Vagina (tissue), 2 donors: ENCODE results near the gene ZNF324. TPM values are rescaled to one million over a fixed set of nuclear protein-coding genes. Genes with fewer than 3 reads are reported as not detected.
"Not testable (repeated sequence)": the region's sequence is repeated elsewhere in the genome, so short reads cannot be mapped to it uniquely, and the experiment has no call there.

Experiments
- DNase-seq, 2 donors: peaks; one replicate each; pipeline ENCODE4 v3.0.0-alpha.2; 2017; ENCODE audit errors: extremely low spot score in 2 of 2
- H3K27ac ChIP-seq: fragments of 200-600 bp; sonication (generic); one replicate; pipeline ENCODE4 v1.5.1; 2019
- H3K27me3 ChIP-seq: fragments of 200-600 bp; sonication (generic); one replicate; pipeline ENCODE4 v1.5.1; 2019
- H3K36me3 ChIP-seq, 2 donors: fragments of 200-600 bp; sonication (generic); one replicate each; pipeline ENCODE4 v1.5.1; 2017 to 2019
- H3K4me1 ChIP-seq: fragments of 200-600 bp; sonication (generic); one replicate; pipeline ENCODE4 v1.5.1; 2019
- H3K4me3 ChIP-seq, 2 donors: fragments of 200-600 bp; sonication (generic); 1 replicate in 1 of 2; 2 replicates in 1 of 2; pipeline ENCODE4 v1.5.1; 2016 to 2019
- H3K9me3 ChIP-seq: fragments of 200-600 bp; sonication (generic); one replicate; pipeline ENCODE4 v1.5.1; 2019
- POLR2A ChIP-seq, 2 donors: fragments of 450-650 bp; IDR thresholded peaks; one replicate each; pipeline ENCODE4 v1.6.1; 2017; ENCODE audit warnings: antibody characterized with exemption in 2 of 2, mild to moderate bottlenecking in 2 of 2, moderate library complexity in 2 of 2
- POLR2AphosphoS5 ChIP-seq, 2 donors: sonication (generic); formaldehyde crosslinking; IDR thresholded peaks; one replicate each; pipeline ENCODE4 v1.9.0; 2017; ENCODE audit warnings: antibody characterized with exemption in 2 of 2, mild to moderate bottlenecking in 2 of 2, low read depth in 1 of 2; ENCODE audit not compliant: insufficient read depth in 1 of 2
- intact Hi-C: fragments of 100-400 bp; cut with DNase I; formaldehyde crosslinking; loops from one replicate; pipeline ENCODE4 v1.15.1; 2023
- total RNA-seq: library from RNA; depleted of rRNA; stranded (reverse); fragments of >200 nt; gene quantifications from one replicate; pipeline ENCODE4 v1.2.3, GENCODE V29; 2016
- TF ChIP-seq, protein P1 (sequence below), 3 experiments: fragments of 450-650 bp in 2 of 3; fragments of 200-600 bp in 1 of 3; sonication (generic) in 1 of 3; IDR thresholded peaks; one replicate each; pipeline ENCODE4 v1.5.1; 2017 to 2019; ENCODE audit warnings: antibody characterized with exemption in 3 of 3, mild to moderate bottlenecking in 2 of 3, moderate library complexity in 2 of 3

The ZNF324 gene
- total RNA-seq, 1 donor from 2014 or later: 17.2 TPM

DNA sequence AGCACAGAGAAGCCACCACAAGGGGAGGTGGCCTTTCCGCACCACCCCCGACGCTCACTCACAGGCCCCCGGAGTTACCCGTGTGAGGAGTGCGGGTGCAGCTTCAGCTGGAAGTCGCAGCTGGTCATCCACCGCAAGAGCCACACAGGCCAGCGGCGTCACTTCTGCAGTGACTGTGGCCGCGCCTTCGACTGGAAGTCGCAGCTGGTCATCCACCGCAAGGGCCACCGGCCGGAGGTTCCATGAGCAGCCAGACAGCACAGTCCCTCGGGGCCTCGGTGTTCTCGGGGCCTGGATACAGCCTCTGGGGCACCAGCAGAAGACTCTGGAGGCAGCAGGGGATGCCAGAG is 13.6 kb downstream of the ZNF324 start:
- H3K4me3 ChIP-seq: no peak overlapping the region

DNA sequence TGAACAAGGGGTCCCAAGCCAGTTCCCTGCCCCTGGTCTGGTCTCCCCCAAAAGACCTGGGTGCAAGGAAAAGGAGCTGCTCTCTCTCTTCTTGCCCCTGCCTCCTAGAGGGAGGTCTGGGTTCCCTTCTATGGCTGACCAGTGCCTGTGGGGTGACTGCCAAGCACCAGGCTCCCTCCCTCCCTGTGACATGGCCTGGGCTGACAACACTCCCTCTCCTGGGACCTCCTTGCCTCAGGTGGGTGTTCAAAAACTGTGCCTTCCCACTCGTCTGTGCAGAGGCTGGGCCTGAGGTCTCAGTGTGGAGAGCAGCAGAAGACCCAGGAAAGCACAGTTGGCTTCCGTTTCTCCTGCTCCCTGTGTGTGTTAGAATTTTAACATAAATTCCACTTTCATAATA is 14.0 kb downstream of the ZNF324 start:
- Histone ChIP-seq H3K27me3 (no peaks in the 10 kb centered on the region), H3K4me1 (peaks cover 11% of the 10 kb centered on the region), H3K36me3 (no peaks in the 10 kb centered on the region), H3K9me3 (no peaks in the 10 kb centered on the region), H3K4me3 (no peak overlapping the region), H3K27ac (no peak overlapping the region)
- intact Hi-C loops: no loop called here
- no peak for DNase-seq
- TF ChIP-seq, protein P1, sequence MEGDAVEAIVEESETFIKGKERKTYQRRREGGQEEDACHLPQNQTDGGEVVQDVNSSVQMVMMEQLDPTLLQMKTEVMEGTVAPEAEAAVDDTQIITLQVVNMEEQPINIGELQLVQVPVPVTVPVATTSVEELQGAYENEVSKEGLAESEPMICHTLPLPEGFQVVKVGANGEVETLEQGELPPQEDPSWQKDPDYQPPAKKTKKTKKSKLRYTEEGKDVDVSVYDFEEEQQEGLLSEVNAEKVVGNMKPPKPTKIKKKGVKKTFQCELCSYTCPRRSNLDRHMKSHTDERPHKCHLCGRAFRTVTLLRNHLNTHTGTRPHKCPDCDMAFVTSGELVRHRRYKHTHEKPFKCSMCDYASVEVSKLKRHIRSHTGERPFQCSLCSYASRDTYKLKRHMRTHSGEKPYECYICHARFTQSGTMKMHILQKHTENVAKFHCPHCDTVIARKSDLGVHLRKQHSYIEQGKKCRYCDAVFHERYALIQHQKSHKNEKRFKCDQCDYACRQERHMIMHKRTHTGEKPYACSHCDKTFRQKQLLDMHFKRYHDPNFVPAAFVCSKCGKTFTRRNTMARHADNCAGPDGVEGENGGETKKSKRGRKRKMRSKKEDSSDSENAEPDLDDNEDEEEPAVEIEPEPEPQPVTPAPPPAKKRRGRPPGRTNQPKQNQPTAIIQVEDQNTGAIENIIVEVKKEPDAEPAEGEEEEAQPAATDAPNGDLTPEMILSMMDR (IDR thresholded peaks at IDR 0.05): no peak

More for the DNA sequence above, 13.6 kb downstream of the ZNF324 start:
- no peak for TF ChIP-seq POLR2A (IDR thresholded peaks at IDR 0.05)
- H3K9me3 ChIP-seq: no peaks in the 10 kb centered on the region
- H3K27me3 ChIP-seq: no peaks in the 10 kb centered on the region
- no peak overlapping the region for H3K27ac ChIP-seq
- no peak for DNase-seq
- intact Hi-C loops: no loop called here
- peaks cover 12% of the 10 kb centered on the region for H3K4me1 ChIP-seq
- H3K36me3 ChIP-seq: no peaks in the 10 kb centered on the region

DNA sequence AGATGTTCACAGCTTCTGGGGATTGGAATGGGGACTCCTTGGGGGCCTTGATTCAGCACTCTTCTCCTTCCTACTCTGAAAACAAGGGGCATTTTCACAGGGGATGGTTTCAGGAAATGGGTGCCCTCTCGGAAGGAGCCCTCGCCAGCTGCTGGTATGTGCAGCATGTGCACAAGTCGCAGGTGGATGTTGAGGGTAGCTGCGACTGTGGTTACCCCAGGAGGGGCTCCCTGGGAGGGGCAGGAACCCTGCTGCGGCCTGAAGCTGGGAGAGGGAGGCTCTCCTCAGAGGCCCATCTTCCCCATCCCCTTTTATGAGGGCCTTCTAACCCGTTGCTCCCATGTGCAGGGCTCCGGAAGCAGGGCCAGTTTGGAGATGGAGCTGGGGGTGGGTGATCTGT is 15.5 kb downstream of the ZNF324 start:
- TF ChIP-seq, protein P1 (IDR thresholded peaks at IDR 0.05): no peak
- TF ChIP-seq POLR2AphosphoS5 (IDR thresholded peaks at IDR 0.05; ENCODE audit: insufficient read depth in 1 of 2, low read depth in 1 of 2): no peak
- no peak for TF ChIP-seq POLR2A (IDR thresholded peaks at IDR 0.05)
- Histone ChIP-seq H3K4me1 (no peaks in the 10 kb centered on the region), H3K4me3 (no peak overlapping the region), H3K9me3 (no peaks in the 10 kb centered on the region), H3K36me3 (no peaks in the 10 kb centered on the region), H3K27me3 (no peaks in the 10 kb centered on the region), H3K27ac (no peak overlapping the region)
- intact Hi-C loops: no loop called here
- no peak for DNase-seq

DNA sequence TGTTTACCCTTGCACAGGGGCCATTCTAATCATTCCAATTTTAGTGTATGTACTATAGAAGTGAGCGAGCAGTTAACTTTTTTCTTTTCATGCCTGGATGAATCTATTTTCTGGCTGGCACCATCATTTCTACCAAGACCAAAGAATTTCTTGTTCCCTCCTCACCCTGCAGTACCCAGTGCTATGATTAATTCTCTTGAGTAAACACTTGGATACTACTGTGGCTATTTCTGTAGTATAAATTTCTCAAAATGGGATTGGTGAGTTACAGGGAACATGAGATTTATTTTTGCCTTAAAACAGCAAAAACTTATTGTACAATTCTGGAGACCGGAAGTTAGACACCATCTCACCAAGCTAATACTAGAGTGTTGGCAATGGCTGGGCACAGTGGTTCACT is 16.9 kb downstream of the ZNF324 start:
- no peaks in the 10 kb centered on the region for H3K27me3 ChIP-seq
- no peak for TF ChIP-seq POLR2AphosphoS5 (IDR thresholded peaks at IDR 0.05; ENCODE audit: insufficient read depth in 1 of 2, low read depth in 1 of 2)
- no peak for TF ChIP-seq POLR2A (IDR thresholded peaks at IDR 0.05)
- TF ChIP-seq, protein P1 (IDR thresholded peaks at IDR 0.05): no peak
- no peaks in the 10 kb centered on the region for H3K9me3 ChIP-seq
- H3K4me3 ChIP-seq: no peak overlapping the region
- no peak for DNase-seq
- H3K4me1 ChIP-seq: no peaks in the 10 kb centered on the region
- intact Hi-C loops: no loop called here
- H3K36me3 ChIP-seq: no peaks in the 10 kb centered on the region
- H3K27ac ChIP-seq: no peak overlapping the region

DNA sequence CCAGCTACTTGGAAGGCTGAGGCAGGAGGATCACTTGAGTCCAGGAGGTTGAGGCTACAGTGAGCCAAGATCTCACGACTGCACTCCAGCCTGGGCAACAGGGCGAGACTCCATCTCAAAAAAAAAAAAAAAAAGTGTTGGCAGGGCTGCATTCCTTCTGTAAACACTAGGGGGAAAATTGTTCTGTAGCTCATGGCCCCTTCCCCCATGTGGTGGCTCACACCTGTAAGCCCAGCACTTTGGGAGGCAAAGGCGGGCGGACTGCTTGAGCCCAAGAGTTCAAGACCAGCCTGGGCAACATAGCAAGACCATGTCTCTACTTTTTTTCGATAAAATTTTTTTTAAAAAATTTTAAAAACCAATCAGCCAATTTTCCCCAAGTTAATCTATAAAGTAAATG is 17.5 kb downstream of the ZNF324 start:
- H3K36me3 ChIP-seq, H3K27ac ChIP-seq, H3K4me1 ChIP-seq, H3K27me3 ChIP-seq, DNase-seq, intact Hi-C loops, H3K4me3 ChIP-seq, H3K9me3 ChIP-seq: not testable (repeated sequence)

DNA sequence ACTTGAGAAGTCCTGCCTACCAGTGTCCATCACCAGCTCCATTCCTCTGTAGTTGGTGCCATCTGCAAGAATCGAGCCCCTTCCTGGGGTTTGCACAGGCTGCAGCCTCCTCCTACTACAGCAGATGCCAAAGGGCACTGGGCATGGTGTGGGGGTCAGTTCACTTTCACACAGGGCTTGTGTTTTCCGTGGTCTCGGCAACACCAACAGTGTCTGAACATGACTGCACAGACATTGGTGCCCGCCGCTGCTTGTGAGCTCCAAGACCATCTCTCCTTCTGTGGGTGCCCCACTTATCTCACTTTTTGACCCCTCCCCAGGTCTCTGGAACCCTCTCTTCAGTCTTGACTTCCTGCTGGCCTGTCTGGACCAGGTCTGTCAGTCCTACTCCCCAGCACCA is 24.5 kb downstream of the ZNF324 start:
- Histone ChIP-seq H3K9me3 (no peaks in the 10 kb centered on the region), H3K4me3 (no peak overlapping the region), H3K27ac (no peak overlapping the region), H3K36me3 (no peaks in the 10 kb centered on the region), H3K27me3 (no peaks in the 10 kb centered on the region), H3K4me1 (no peaks in the 10 kb centered on the region)
- DNase-seq: no peak
- intact Hi-C loops: no loop called here
- TF ChIP-seq POLR2AphosphoS5 (IDR thresholded peaks at IDR 0.05; ENCODE audit: insufficient read depth in 1 of 2, low read depth in 1 of 2) (no peak), POLR2A (IDR thresholded peaks at IDR 0.05) (no peak)
- TF ChIP-seq, protein P1 (IDR thresholded peaks at IDR 0.05): no peak
